ENCODE measurements around the gene NUP214. TPM values are rescaled to one million over a fixed set of nuclear protein-coding genes. Genes with fewer than 3 reads are reported as not detected.

NUP214 gene
- total and polyA plus RNA-seq, 2 of the 8 experiments (the other 6 are each of a cell fraction or from before 2014, with no cell fraction given), result 28.6 to 50.2 TPM

- Histone ChIP-seq H3K27me3 (replicated peaks in 1 of 4; ENCODE audit: control insufficient read depth in 3 of 4, extremely low read depth in 1 of 4, insufficient read depth in 3 of 4, low read length in 3 of 4) (no peaks in the 10 kb centered on the region; a peak in 1 of 7 replicates), H3K79me1 (ENCODE audit: low read depth, low read length) (no peaks in the 10 kb centered on the region), H3K56ac (replicated peaks; ENCODE audit: insufficient read length, low read depth, low read length) (no peak overlapping the region), H4K8ac (ENCODE audit: extremely low read depth, insufficient read depth, low read length) (no peak overlapping the region; the same call in 1 of the 2 replicates), H3K4ac (replicated peaks; ENCODE audit: insufficient read length, low read depth, low read length) (no peak overlapping the region), H2BK15ac (ENCODE audit: low read length) (no peak overlapping the region), H3K4me3 (ENCODE audit: extremely low read depth in 1 of 4, insufficient read depth in 2 of 4, low read depth in 3 of 4, low read length in 4 of 4) (no peak overlapping the region), H3K9ac (replicated peaks in 1 of 4; ENCODE audit: extremely low read depth in 1 of 4, low read depth in 3 of 4, low read length in 3 of 4) (no peak overlapping the region), H3K4me1 (replicated peaks in 1 of 4; ENCODE audit: control insufficient read depth in 3 of 4, insufficient read depth in 4 of 4, low read length in 3 of 4) (no peaks in the 10 kb centered on the region), H2AK5ac (ENCODE audit: low read depth, low read length) (no peak overlapping the region), H2BK20ac (ENCODE audit: low read length) (no peak overlapping the region), H3K36me3 (ENCODE audit: control insufficient read depth in 2 of 4, insufficient read depth in 4 of 4, low read length in 3 of 4) (no peaks in the 10 kb centered on the region), H2BK12ac (ENCODE audit: low read depth, low read length) (no peak overlapping the region), H4K5ac (ENCODE audit: insufficient read length, low read depth, low read length) (no peak overlapping the region), H2AFZ (ENCODE audit: low read length) (no peak overlapping the region), H4K20me1 (replicated peaks in 1 of 2; ENCODE audit: control insufficient read depth in 1 of 2, insufficient read depth in 2 of 2, low read length in 2 of 2) (peaks cover 0 to 3% of the 10 kb centered on the region in 2 experiments), H3K79me2 (ENCODE audit: control insufficient read depth in 1 of 2, insufficient read depth in 2 of 2, low read length in 2 of 2) (no peaks in the 10 kb centered on the region), H2BK5ac (ENCODE audit: low read depth, low read length) (no peak overlapping the region), H3K18ac (ENCODE audit: extremely low read depth, low read length) (no peak overlapping the region), H2BK120ac (replicated peaks; ENCODE audit: low read depth, low read length) (no peak overlapping the region), H3K27ac (ENCODE audit: low read depth, low read length) (no peak overlapping the region), H3K14ac (ENCODE audit: insufficient read length) (no peak overlapping the region), H3K4me2 (ENCODE audit: insufficient read depth in 1 of 2, low read depth in 2 of 2, low read length in 2 of 2) (no peak overlapping the region), H3K23ac (ENCODE audit: insufficient read length) (no peak overlapping the region), H3K9me3 (ENCODE audit: insufficient read depth in 2 of 2, low read depth in 1 of 2, low read length in 1 of 2) (no peaks in the 10 kb centered on the region), H4K91ac (replicated peaks; ENCODE audit: insufficient read length, low read length) (no peak overlapping the region), H3K23me2 (ENCODE audit: low read depth, low read length) (no peaks in the 10 kb centered on the region)
- ChIA-PET CTCF (ENCODE audit: partially characterized antibody) (interaction anchor here (0.9 to 1.8 kb wide), 2 partner anchors 10 to 41 kb away, joined by 4 to 5 read pairs; no protein-coding TSS in a partner anchor), POLR2A (ENCODE audit: partially characterized antibody) (interaction anchor here (0.6 to 1.4 kb wide), 5 partner anchors 9 to 1949 kb away, joined by 3 to 5 read pairs (median 3); partner anchors contain the start of gene NUP214)
- FAIRE-seq (no peak), DNase-seq (ENCODE audit: low read depth in 1 of 2, low spot score in 2 of 2) (no peak)
- TF ChIP-seq KDM5A (IDR thresholded peaks at IDR 0.05; ENCODE audit: low read length), result no peak
- TF ChIP-seq CREB1 (IDR thresholded peaks at IDR 0.05), result no peak
- no peak for TF ChIP-seq CEBPB (IDR thresholded peaks at IDR 0.05; ENCODE audit: low read depth, low read length)
- 78% methylated on average over 17 of the region's 19 CpGs; no CpG with 5 or more reads in 1 of the 2 experiments for WGBS, 2 experiments (ENCODE audit: extremely low coverage in 1 of 2, insufficient coverage in 1 of 2, insufficient read length in 1 of 2, insufficient replicate concordance in 2 of 2, low coverage in 1 of 2, low lambda C conversion rate in 2 of 2, missing lambda C conversion rate in 1 of 2)
Observed at GRCh38 chr9:131087354-131087893, 38.0 kb upstream of the NUP214 start.

All from H1 (cell line).